IPS DF 6.9 (cell line): ENCODE data around the gene GALNT2.

ENCODE experiments used
- DNase-seq: peaks from one replicate; pipeline ENCODE4 v3.0.0-alpha.2; 2013; ENCODE audit warnings: low read depth, low spot score
- H3K27ac ChIP-seq: one replicate; pipeline ENCODE4 v1.5.1; 2013; ENCODE audit warnings: low read length, control low read depth
- H3K27me3 ChIP-seq: 2 replicates; pipeline ENCODE4 v1.6.1; 2013; ENCODE audit warnings: mild to moderate bottlenecking, low read length; ENCODE audit not compliant: control insufficient read depth, insufficient read depth
- H3K36me3 ChIP-seq: 2 replicates; pipeline ENCODE4 v1.6.1; 2013; ENCODE audit warnings: low read length; ENCODE audit not compliant: control insufficient read depth, insufficient read depth
- H3K4me1 ChIP-seq: 2 replicates; pipeline ENCODE4 v1.6.1; 2013; ENCODE audit warnings: low read length; ENCODE audit not compliant: control insufficient read depth, insufficient read depth
- H3K4me3 ChIP-seq: 2 replicates; pipeline ENCODE4 v1.5.1; 2013; ENCODE audit warnings: mild to moderate bottlenecking, low read length
- H3K9me3 ChIP-seq: 2 replicates; pipeline ENCODE4 v1.6.1; 2013; ENCODE audit warnings: low read length, inconsistent platforms; ENCODE audit not compliant: control insufficient read depth, insufficient read depth
- WGBS: extraction: QIAGEN DNeasy Blood & Tissue Kit; methylation state at CpG from one replicate; pipeline ENCODE4 v1.1.7; 2013; ENCODE audit warnings: mixed read lengths, missing lambda C conversion rate; ENCODE audit not compliant: insufficient read length, insufficient coverage; 5-methylcytosine and 5-hydroxymethylcytosine counted together

The GALNT2 gene

DNA sequence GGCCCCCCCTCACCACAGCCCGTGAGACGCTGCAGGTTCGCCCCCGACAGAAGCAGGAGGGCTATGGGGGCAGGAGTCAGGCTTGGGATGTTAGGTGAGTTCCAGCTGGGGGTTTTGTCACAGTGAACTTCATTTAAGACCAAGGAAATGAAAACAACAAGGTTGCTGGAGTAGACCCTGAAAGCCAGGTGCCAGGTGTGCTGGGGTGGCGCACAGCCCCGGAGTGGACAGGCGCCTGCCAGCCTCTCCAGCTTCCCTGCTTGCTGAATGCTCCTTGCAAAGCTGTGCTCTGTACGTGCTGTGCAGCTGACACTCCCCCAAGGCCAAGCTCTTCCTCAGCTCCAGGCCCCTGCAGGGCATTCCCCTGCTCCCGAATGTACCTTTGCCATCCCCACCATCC lies 256.6 kb downstream of the GALNT2 start:
- H3K27me3 ChIP-seq, result no peaks in the 10 kb centered on the region
- no peaks in the 10 kb centered on the region for H3K9me3 ChIP-seq
- no peaks in the 10 kb centered on the region; the same call in 1 of the 2 replicates for H3K4me1 ChIP-seq
- WGBS, result no CpG with 5 or more reads among the region's 9 CpGs
- H3K4me3 ChIP-seq, result no peak overlapping the region
- no peak for DNase-seq
- H3K36me3 ChIP-seq, result peaks cover 9% of the 10 kb centered on the region; the same call in 1 of the 2 replicates
- no peak overlapping the region for H3K27ac ChIP-seq

- no peak overlapping the region for H3K27ac ChIP-seq
These were observed 260.2 kb downstream of the GALNT2 start for GRCh38 chr1:230326971-230327891.

GRCh38 chr1:230327892-230328284 lies 260.9 kb downstream of the GALNT2 start:
- no peaks in the 10 kb centered on the region for H3K27me3 ChIP-seq
- H3K27ac ChIP-seq, result no peak overlapping the region
- no peak overlapping the region for H3K4me3 ChIP-seq
- no peak for DNase-seq
- H3K9me3 ChIP-seq, result no peaks in the 10 kb centered on the region
- no CpG with 5 or more reads among the region's 9 CpGs for WGBS
- H3K4me1 ChIP-seq, result peaks cover 3% of the 10 kb centered on the region
- peaks cover 7% of the 10 kb centered on the region; the same call in 1 of the 2 replicates for H3K36me3 ChIP-seq

More at GRCh38 chr1:230326971-230327891, 260.2 kb downstream of the GALNT2 start:
- Histone ChIP-seq H3K27me3 (no peaks in the 10 kb centered on the region), H3K36me3 (peaks cover 7% of the 10 kb centered on the region; the same call in 1 of the 2 replicates), H3K4me1 (no peaks in the 10 kb centered on the region; the same call in 1 of the 2 replicates), H3K4me3 (no peak overlapping the region), H3K9me3 (no peaks in the 10 kb centered on the region)
- no peak for DNase-seq
- WGBS, result no CpG with 5 or more reads among the region's 31 CpGs

GRCh38 chr1:230328342-230329015 lies 261.4 kb downstream of the GALNT2 start:
- no peak overlapping the region for H3K27ac ChIP-seq
- no peak overlapping the region for H3K4me3 ChIP-seq
- WGBS, result no CpG with 5 or more reads among the region's 7 CpGs
- no peaks in the 10 kb centered on the region for H3K9me3 ChIP-seq
- H3K36me3 ChIP-seq, result peaks cover 5% of the 10 kb centered on the region; the same call in 1 of the 2 replicates
- no peak for DNase-seq
- H3K27me3 ChIP-seq, result no peaks in the 10 kb centered on the region
- peaks cover 3% of the 10 kb centered on the region for H3K4me1 ChIP-seq

GRCh38 chr1:230330157-230330556 lies 263.1 kb downstream of the GALNT2 start:
- no peak for DNase-seq
- Histone ChIP-seq H3K4me1 (peaks cover 3% of the 10 kb centered on the region), H3K36me3 (no peaks in the 10 kb centered on the region), H3K9me3 (no peaks in the 10 kb centered on the region), H3K27me3 (no peaks in the 10 kb centered on the region), H3K27ac (no peak overlapping the region), H3K4me3 (no peak overlapping the region)
- no CpG with 5 or more reads among the region's 7 CpGs for WGBS
